Measurements from ENCODE around the gene DLG2. TPM values are rescaled to one million over a fixed set of nuclear protein-coding genes. Genes with fewer than 3 reads are reported as not detected.

Gene DLG2
- total and polyA plus RNA-seq, 2 donors (not counting 3 experiments of a cell fraction or from before 2014, with no cell fraction given): 0.15 to 1.1 TPM

DNA sequence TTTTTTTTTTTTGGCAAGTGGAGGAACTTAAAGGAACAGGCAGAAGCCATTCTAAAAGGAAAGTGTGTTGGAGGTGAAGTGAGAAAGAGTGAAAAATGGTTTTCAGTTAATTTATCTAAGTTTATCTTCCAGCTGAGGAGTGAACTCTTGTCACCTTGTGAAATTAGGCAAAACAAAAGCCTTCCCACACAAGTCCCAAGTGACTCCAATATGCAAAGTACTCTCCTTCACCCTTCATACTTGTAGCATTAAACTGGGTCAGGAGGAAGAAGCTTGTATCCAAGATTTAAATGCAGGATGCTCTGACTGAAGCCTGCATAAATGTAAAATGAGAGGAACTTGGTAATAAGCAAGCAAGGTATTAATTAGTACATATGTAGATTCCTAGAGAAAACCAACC, 796.8 kb downstream of the DLG2 start:
- no peak overlapping the region for H3K27ac ChIP-seq (ENCODE audit: insufficient read depth, low read depth, low read length)
- dilution Hi-C loops (cut with MboI; ENCODE audit: extremely low pct_ligation_motif_present, low sequenced_read_pairs): no loop called here
- ChIA-PET CTCF (no interaction called here), POLR2A (interaction anchor here (0.6 kb wide), 1 partner anchor 208 kb away, joined by 3 read pairs; no protein-coding TSS in a partner anchor)
- H3K36me3 ChIP-seq (ENCODE audit: control insufficient read depth in 2 of 2, extremely low read depth in 1 of 2, insufficient read depth in 2 of 2, low read length in 2 of 2): no peaks in the 10 kb centered on the region
- no TSS peak for BruUV-seq (replicated peaks)
- no peaks in the 10 kb centered on the region for H3K4me1 ChIP-seq (ENCODE audit: control insufficient read depth, extremely low read depth, insufficient read depth, low read length)
- no peak overlapping the region for H3K4me3 ChIP-seq (replicated peaks in 1 of 3; ENCODE audit: insufficient read depth in 1 of 3, low read depth in 1 of 3, low read length in 3 of 3)
- H3K4me2 ChIP-seq (ENCODE audit: insufficient read depth, low read length): no peak overlapping the region
- no peak overlapping the region for H2AFZ ChIP-seq (ENCODE audit: low read depth, low read length)
- TF ChIP-seq POLR2A (IDR thresholded peaks at IDR 0.05; ENCODE audit: low read depth, low read length) (no peak), MAX (IDR thresholded peaks at IDR 0.05; ENCODE audit: insufficient read depth, insufficient read length) (no peak), POLR2AphosphoS5 (IDR thresholded peaks at IDR 0.05; ENCODE audit: insufficient read depth, low read depth, low read length) (no peak)
- TF ChIP-seq, protein P1, sequence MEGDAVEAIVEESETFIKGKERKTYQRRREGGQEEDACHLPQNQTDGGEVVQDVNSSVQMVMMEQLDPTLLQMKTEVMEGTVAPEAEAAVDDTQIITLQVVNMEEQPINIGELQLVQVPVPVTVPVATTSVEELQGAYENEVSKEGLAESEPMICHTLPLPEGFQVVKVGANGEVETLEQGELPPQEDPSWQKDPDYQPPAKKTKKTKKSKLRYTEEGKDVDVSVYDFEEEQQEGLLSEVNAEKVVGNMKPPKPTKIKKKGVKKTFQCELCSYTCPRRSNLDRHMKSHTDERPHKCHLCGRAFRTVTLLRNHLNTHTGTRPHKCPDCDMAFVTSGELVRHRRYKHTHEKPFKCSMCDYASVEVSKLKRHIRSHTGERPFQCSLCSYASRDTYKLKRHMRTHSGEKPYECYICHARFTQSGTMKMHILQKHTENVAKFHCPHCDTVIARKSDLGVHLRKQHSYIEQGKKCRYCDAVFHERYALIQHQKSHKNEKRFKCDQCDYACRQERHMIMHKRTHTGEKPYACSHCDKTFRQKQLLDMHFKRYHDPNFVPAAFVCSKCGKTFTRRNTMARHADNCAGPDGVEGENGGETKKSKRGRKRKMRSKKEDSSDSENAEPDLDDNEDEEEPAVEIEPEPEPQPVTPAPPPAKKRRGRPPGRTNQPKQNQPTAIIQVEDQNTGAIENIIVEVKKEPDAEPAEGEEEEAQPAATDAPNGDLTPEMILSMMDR (IDR thresholded peaks at IDR 0.05; ENCODE audit: extremely low read depth in 1 of 2, insufficient read depth in 1 of 2, low read depth in 1 of 2, low read length in 2 of 2): no peak
- H3K9ac ChIP-seq (replicated peaks; ENCODE audit: extremely low read depth, insufficient read depth, low read length): no peak overlapping the region
- DNase-seq (ENCODE audit: low read depth, low spot score) (no peak), FAIRE-seq (no peak)
- no peaks in the 10 kb centered on the region for H3K9me1 ChIP-seq (replicated peaks; ENCODE audit: control insufficient read depth, extremely low read depth, insufficient read depth, low read length)
- H3K79me2 ChIP-seq (ENCODE audit: control insufficient read depth, insufficient read depth, low read length): no peaks in the 10 kb centered on the region
- H3K27me3 ChIP-seq (ENCODE audit: control insufficient read depth in 2 of 2, insufficient read depth in 2 of 2, low read length in 2 of 2): no peaks in the 10 kb centered on the region
- no peaks in the 10 kb centered on the region for H3K9me3 ChIP-seq (replicated peaks; ENCODE audit: control insufficient read depth, insufficient read depth, low read length)
- intact Hi-C loops (cut with micrococcal nuclease): no loop called here
- no peaks in the 10 kb centered on the region for H4K20me1 ChIP-seq (replicated peaks; ENCODE audit: control insufficient read depth, extremely low read depth, insufficient read depth, low read length)

GRCh38 chr11:84829162-84829561, 798.0 kb downstream of the DLG2 start:
- CTCF ChIA-PET: no interaction called here
- dilution Hi-C loops (cut with MboI; ENCODE audit: extremely low pct_ligation_motif_present, low sequenced_read_pairs): no loop called here
- no peaks in the 10 kb centered on the region for H3K36me3 ChIP-seq (ENCODE audit: control insufficient read depth in 2 of 2, extremely low read depth in 1 of 2, insufficient read depth in 2 of 2, low read length in 2 of 2)
- H3K9ac ChIP-seq (replicated peaks; ENCODE audit: extremely low read depth, insufficient read depth, low read length): no peak overlapping the region
- no peaks in the 10 kb centered on the region for H4K20me1 ChIP-seq (replicated peaks; ENCODE audit: control insufficient read depth, extremely low read depth, insufficient read depth, low read length)
- TF ChIP-seq POLR2A (IDR thresholded peaks at IDR 0.05; ENCODE audit: low read depth, low read length): no peak
- TF ChIP-seq MYC (IDR thresholded peaks at IDR 0.05; ENCODE audit: low read depth, low read length): no peak
- no peak for TF ChIP-seq POLR2AphosphoS5 (IDR thresholded peaks at IDR 0.05; ENCODE audit: insufficient read depth, low read depth, low read length)
- no peak for TF ChIP-seq FOS (IDR thresholded peaks at IDR 0.05; ENCODE audit: borderline replicate concordance, insufficient read depth, low read length)
- TF ChIP-seq GATA2 (IDR thresholded peaks at IDR 0.05; ENCODE audit: insufficient read depth, insufficient read length, low read depth, low read length): no peak
- TF ChIP-seq, protein P1 (IDR thresholded peaks at IDR 0.05; ENCODE audit: extremely low read depth in 1 of 2, insufficient read depth in 1 of 2, low read depth in 1 of 2, low read length in 2 of 2): no peak
- no peak for TF ChIP-seq JUN (IDR thresholded peaks at IDR 0.05; ENCODE audit: borderline replicate concordance, insufficient read depth, insufficient read length, low read depth)
- no peak for TF ChIP-seq MAX (IDR thresholded peaks at IDR 0.05; ENCODE audit: insufficient read depth, insufficient read length)
- no peak for TF ChIP-seq EZH2 (IDR thresholded peaks at IDR 0.05; ENCODE audit: borderline replicate concordance, low read depth, low read length, severe bottlenecking)
- BruUV-seq (replicated peaks): no TSS peak
- no peak for DNase-seq (ENCODE audit: low read depth, low spot score)
- H3K9me1 ChIP-seq (replicated peaks; ENCODE audit: control insufficient read depth, extremely low read depth, insufficient read depth, low read length): no peaks in the 10 kb centered on the region
- no peak overlapping the region for H2AFZ ChIP-seq (ENCODE audit: low read depth, low read length)
- POLR2A ChIA-PET: no interaction called here
- no peak overlapping the region for H3K4me3 ChIP-seq (replicated peaks in 1 of 3; ENCODE audit: insufficient read depth in 1 of 3, low read depth in 1 of 3, low read length in 3 of 3)
- intact Hi-C loops (cut with micrococcal nuclease): no loop called here
- H3K4me1 ChIP-seq (ENCODE audit: control insufficient read depth, extremely low read depth, insufficient read depth, low read length): no peaks in the 10 kb centered on the region
- no peak for FAIRE-seq
- H3K9me3 ChIP-seq (replicated peaks; ENCODE audit: control insufficient read depth, insufficient read depth, low read length): no peaks in the 10 kb centered on the region
- H3K79me2 ChIP-seq (ENCODE audit: control insufficient read depth, insufficient read depth, low read length): no peaks in the 10 kb centered on the region
- H3K27me3 ChIP-seq (ENCODE audit: control insufficient read depth in 2 of 2, insufficient read depth in 2 of 2, low read length in 2 of 2): no peaks in the 10 kb centered on the region
- no peak overlapping the region for H3K27ac ChIP-seq (ENCODE audit: insufficient read depth, low read depth, low read length)
- H3K4me2 ChIP-seq (ENCODE audit: insufficient read depth, low read length): no peak overlapping the region
